Forelimb muscle (tissue), 1 donor: ENCODE results near the gene VSIG10L2. TPM values are rescaled to one million over a fixed set of nuclear protein-coding genes. Genes with fewer than 3 reads are reported as not detected.

Source experiments
- polyA plus RNA-seq: library from polyadenylated mRNA; unstranded; fragments of 120-200 nt; gene quantifications from one replicate; pipeline ENCODE4 v1.2.1, GENCODE V29; 2013; ENCODE audit not compliant: insufficient read length

Gene VSIG10L2
- polyA plus RNA-seq, 1 donor, result 0.28 TPM

Other genes with a start within 250 kb of the VSIG10L2 start
- gene PATE1, start 199.8 kb upstream of the VSIG10L2 start, polyA plus RNA-seq, result not detected
- not detected for gene PATE2, start 167.2 kb upstream of the VSIG10L2 start, polyA plus RNA-seq
- gene PATE3, start 157.9 kb upstream of the VSIG10L2 start, polyA plus RNA-seq, result not detected
- gene PATE4, start 112.7 kb upstream of the VSIG10L2 start, polyA plus RNA-seq, result not detected
- gene HYLS1, start 58.4 kb upstream of the VSIG10L2 start, polyA plus RNA-seq, result 5.4 TPM
- 12.4 TPM for gene PUS3, start 42.8 kb upstream of the VSIG10L2 start, polyA plus RNA-seq
- gene DDX25, start 41.5 kb upstream of the VSIG10L2 start, polyA plus RNA-seq, result 0.59 TPM
- 24.4 TPM for gene CDON, start 116.8 kb downstream of the VSIG10L2 start, polyA plus RNA-seq